ENCODE data around the gene MCU.
"Not testable (repeated sequence)": the region's sequence is repeated elsewhere in the genome, so short reads cannot be mapped to it uniquely, and the experiment has no call there.

DNA sequence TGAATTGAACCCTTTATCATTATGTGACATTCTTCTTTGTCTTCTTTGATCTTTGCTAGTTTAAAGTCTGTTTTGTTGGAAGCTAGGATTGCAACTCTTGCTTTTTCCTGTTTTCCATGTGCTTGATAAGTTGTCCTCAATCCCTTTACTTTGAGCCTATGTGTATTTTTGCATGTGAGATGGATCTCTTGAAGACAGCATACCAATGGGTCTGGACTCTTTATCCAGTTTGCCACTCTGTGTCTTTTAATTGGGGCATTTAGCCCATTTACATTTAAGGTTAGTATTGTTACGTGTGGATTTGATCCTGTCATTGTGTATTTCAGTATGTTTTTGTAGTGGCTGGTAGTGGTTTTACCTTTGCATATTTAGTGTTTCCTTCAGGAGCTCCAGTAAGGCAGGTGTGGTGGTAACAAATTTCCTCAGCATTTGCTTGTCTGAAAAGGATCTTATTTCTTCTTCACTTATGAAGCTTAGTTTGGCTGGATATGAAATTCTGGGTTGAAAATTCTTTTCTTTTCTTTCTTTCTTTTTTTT is 229.3 kb downstream of the MCU start:
- TF ChIP-seq, protein P1, sequence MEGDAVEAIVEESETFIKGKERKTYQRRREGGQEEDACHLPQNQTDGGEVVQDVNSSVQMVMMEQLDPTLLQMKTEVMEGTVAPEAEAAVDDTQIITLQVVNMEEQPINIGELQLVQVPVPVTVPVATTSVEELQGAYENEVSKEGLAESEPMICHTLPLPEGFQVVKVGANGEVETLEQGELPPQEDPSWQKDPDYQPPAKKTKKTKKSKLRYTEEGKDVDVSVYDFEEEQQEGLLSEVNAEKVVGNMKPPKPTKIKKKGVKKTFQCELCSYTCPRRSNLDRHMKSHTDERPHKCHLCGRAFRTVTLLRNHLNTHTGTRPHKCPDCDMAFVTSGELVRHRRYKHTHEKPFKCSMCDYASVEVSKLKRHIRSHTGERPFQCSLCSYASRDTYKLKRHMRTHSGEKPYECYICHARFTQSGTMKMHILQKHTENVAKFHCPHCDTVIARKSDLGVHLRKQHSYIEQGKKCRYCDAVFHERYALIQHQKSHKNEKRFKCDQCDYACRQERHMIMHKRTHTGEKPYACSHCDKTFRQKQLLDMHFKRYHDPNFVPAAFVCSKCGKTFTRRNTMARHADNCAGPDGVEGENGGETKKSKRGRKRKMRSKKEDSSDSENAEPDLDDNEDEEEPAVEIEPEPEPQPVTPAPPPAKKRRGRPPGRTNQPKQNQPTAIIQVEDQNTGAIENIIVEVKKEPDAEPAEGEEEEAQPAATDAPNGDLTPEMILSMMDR (conservative IDR thresholded peaks at IDR 0.05; ENCODE audit: low read depth, low read length), result not testable (repeated sequence)
- TF ChIP-seq EZH2 (IDR thresholded peaks at IDR 0.05; ENCODE audit: borderline replicate concordance, low read depth, low read length, poor library complexity, severe bottlenecking), result not testable (repeated sequence)

Measured in A673 (cell line).